ENCODE results near the gene XRRA1. TPM values are rescaled to one million over a fixed set of nuclear protein-coding genes. Genes with fewer than 3 reads are reported as not detected.
"Not testable (repeated sequence)": the region's sequence is repeated elsewhere in the genome, so short reads cannot be mapped to it uniquely, and the experiment has no call there.

The XRRA1 gene
- total RNA-seq, 1 donor = 6.4 TPM

GRCh38 chr11:74840486-74840885, 108.4 kb downstream of the XRRA1 start:
- Histone ChIP-seq H3K9me3 (ENCODE audit: low read depth, low read length) (no peaks in the 10 kb centered on the region), H3K27me3 (ENCODE audit: insufficient read depth, low read length) (no peaks in the 10 kb centered on the region), H3K4me1 (ENCODE audit: insufficient read depth, low read length) (no peaks in the 10 kb centered on the region), H3K4me3 (ENCODE audit: low read length) (no peak overlapping the region)

DNA sequence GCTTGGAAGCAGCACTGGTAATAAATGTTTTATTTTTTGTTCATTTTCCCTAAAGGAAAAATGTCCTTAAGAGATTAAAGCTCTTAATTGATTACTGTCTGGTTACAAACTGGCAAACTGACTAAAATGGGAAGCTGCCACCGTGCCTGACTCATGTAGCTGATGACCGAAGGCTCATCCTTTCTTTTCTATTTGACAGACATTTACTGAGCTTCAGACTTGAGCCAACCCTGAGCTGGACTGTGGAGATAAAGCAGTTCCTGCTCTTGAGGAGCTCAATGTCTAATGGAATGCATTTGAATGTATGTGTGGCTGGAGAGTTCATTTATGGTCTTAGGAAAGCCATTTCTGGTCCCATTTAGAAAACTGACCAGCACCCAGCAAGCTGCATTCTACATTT, 108.9 kb downstream of the XRRA1 start:
- Histone ChIP-seq H3K9me3 (ENCODE audit: low read depth, low read length) (no peaks in the 10 kb centered on the region), H3K4me3 (ENCODE audit: low read length) (no peak overlapping the region), H3K27me3 (ENCODE audit: insufficient read depth, low read length) (no peaks in the 10 kb centered on the region), H3K4me1 (ENCODE audit: insufficient read depth, low read length) (no peaks in the 10 kb centered on the region)

DNA sequence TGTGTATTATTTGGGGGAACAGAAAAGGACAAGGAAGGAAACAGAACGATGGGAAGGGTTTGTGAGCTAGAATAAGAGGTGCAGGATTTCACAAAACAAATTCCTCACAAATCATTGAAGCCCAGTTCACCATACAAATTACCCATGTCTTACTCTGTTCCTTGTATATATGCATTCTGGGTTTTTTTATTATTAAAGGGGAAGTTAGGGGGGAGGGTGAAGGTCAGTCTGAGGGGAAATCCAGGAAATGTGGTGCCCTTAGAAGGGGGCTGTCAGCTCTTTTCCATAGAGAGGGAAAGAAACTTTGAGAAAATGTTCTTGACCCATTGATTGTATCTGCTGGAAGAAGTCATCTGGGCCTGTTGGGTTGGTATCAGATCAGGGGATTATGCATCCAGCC, 109.4 kb downstream of the XRRA1 start:
- no peaks in the 10 kb centered on the region for H3K4me1 ChIP-seq (ENCODE audit: insufficient read depth, low read length)
- H3K4me3 ChIP-seq (ENCODE audit: low read length) = no peak overlapping the region
- H3K9me3 ChIP-seq (ENCODE audit: low read depth, low read length) = no peaks in the 10 kb centered on the region
- no peaks in the 10 kb centered on the region for H3K27me3 ChIP-seq (ENCODE audit: insufficient read depth, low read length)

GRCh38 chr11:74838188-74838587, 110.7 kb downstream of the XRRA1 start:
- Histone ChIP-seq H3K9me3 (ENCODE audit: low read depth, low read length) (no peaks in the 10 kb centered on the region), H3K4me1 (ENCODE audit: insufficient read depth, low read length) (no peaks in the 10 kb centered on the region), H3K27me3 (ENCODE audit: insufficient read depth, low read length) (no peaks in the 10 kb centered on the region), H3K4me3 (ENCODE audit: low read length) (no peak overlapping the region)

DNA sequence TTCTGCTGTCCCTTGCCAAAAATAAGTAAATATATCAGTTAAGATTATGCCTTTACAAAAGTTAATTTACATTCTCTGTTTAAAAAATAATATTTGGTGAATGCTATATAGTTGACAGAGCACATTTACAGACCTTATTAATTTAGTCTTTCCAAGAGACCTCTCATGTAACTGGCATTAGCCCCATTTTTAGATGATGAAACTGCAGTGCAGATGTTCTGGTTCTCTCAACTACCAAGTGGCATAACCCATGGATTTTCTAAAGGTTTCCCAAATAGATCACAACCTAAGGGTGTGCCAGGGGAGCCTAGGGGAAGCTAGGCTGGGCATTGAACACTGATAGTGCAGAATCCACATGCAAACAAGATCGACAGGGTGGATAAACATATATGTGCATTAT, 111.7 kb downstream of the XRRA1 start:
- H3K4me1 ChIP-seq (ENCODE audit: insufficient read depth, low read length) = no peaks in the 10 kb centered on the region
- H3K9me3 ChIP-seq (ENCODE audit: low read depth, low read length) = no peaks in the 10 kb centered on the region
- H3K27me3 ChIP-seq (ENCODE audit: insufficient read depth, low read length) = no peaks in the 10 kb centered on the region
- H3K4me3 ChIP-seq (ENCODE audit: low read length) = no peak overlapping the region

DNA sequence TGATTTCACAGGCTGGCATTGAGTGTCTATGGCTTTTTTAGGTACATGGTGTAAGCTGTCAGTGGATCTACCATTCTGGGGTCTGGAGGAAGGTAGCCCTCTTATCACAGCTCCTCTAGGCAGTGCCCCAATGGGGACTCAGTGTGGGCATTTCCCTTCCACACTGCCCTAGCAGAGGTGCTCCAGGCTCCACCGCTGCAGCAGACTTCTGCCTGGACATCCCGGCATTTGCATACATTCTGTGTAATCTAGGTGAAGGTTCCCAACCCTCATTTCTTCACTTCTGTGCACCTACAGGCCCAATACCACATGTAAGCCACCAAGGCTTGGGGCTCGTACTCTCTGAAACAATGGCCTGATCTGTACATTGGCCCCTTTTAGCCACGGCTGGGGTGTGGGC, 122.0 kb downstream of the XRRA1 start:
- no peaks in the 10 kb centered on the region for H3K4me1 ChIP-seq (ENCODE audit: insufficient read depth, low read length)
- H3K27me3 ChIP-seq (ENCODE audit: insufficient read depth, low read length) = no peaks in the 10 kb centered on the region
- H3K9me3 ChIP-seq (ENCODE audit: low read depth, low read length) = peaks cover 28% of the 10 kb centered on the region
- H3K4me3 ChIP-seq (ENCODE audit: low read length) = no peak overlapping the region

DNA sequence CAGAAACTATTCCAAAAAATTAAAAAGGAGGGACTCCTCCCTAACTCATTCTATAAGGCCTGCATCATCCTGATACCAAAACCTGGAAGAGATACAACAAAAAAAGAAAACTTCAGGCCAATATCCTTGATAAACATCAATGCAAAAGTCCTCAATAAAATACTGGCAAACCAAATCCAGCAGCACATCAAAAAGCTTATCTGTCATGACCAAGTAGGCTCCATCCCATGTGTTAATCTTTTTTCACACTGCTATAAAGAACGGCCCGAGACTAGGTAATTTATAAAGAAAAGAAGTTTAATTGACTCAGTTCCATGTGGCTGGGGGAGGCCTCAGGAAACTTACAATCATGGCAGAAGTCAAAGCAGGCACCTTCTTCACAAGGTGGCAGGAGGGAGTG, 123.3 kb downstream of the XRRA1 start:
- not testable (repeated sequence) for H3K27me3 ChIP-seq (ENCODE audit: insufficient read depth, low read length); H3K4me1 ChIP-seq (ENCODE audit: insufficient read depth, low read length); H3K4me3 ChIP-seq (ENCODE audit: low read length)
- peaks cover 28% of the 10 kb centered on the region for H3K9me3 ChIP-seq (ENCODE audit: low read depth, low read length)

DNA sequence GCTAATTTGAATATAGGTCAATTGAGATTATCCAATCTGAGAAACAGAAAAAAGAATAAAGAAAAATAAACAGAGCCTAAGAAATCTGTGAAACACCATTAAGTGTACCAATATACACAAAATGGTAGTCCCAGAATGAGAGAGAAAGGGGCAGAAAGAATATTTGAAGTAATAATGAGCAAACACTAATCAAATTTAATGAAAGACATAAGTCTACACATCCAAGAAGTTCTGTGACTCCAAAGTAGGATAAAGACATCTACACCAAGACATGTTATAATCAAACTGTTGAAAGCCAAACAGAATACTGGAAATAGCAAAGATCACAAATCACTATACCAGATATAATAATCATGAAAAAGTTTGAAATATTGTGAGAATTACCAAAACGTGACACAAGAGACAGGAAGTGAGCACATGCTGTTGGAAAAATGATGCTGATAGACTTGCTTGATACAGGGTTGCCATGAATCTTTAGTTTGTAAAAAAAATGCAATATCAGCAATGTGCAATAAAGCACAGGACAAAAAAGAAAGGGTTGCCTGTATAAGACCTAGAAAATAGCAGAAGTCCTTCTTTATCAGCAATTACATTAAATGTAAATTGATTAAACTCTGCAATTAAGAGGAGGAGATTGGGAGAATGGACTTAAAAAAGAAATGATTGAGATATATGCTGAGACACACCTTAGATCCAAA, 124.5 kb downstream of the XRRA1 start:
- Histone ChIP-seq H3K4me1 (ENCODE audit: insufficient read depth, low read length) (no peaks in the 10 kb centered on the region), H3K4me3 (ENCODE audit: low read length) (no peak overlapping the region), H3K27me3 (ENCODE audit: insufficient read depth, low read length) (no peaks in the 10 kb centered on the region), H3K9me3 (ENCODE audit: low read depth, low read length) (peaks cover 28% of the 10 kb centered on the region)

DNA sequence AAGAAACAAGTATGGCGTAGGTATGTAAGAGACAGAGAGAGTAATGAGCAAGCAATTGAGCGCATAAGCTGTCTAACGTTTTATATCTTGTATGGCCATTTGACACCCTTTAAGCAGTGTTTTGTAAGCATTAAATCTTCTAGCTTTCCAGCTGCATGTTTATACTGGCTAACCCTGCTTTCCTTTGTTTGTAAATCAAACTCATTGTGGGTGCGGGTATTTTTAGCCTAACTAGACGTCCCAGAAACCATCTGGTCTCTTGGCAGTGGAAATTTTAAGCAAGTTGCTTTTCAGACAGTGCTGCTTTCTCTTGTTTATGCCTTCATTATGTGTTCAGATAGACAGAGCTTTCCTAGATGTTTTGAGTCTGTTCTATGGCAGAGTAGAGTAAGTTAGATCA, 126.7 kb downstream of the XRRA1 start:
- Histone ChIP-seq H3K4me3 (ENCODE audit: low read length) (no peak overlapping the region), H3K27me3 (ENCODE audit: insufficient read depth, low read length) (no peaks in the 10 kb centered on the region), H3K4me1 (ENCODE audit: insufficient read depth, low read length) (peaks cover 8% of the 10 kb centered on the region), H3K9me3 (ENCODE audit: low read depth, low read length) (peaks cover 27% of the 10 kb centered on the region)

- H3K4me1 ChIP-seq (ENCODE audit: insufficient read depth, low read length) = peaks cover 8% of the 10 kb centered on the region
- H3K27me3 ChIP-seq (ENCODE audit: insufficient read depth, low read length) = no peaks in the 10 kb centered on the region
- H3K9me3 ChIP-seq (ENCODE audit: low read depth, low read length) = peaks cover 19% of the 10 kb centered on the region
- no peak overlapping the region for H3K4me3 ChIP-seq (ENCODE audit: low read length)
Measured at GRCh38 chr11:74820763-74821162, 128.1 kb downstream of the XRRA1 start.

GRCh38 chr11:74819400-74819799, 129.5 kb downstream of the XRRA1 start:
- Histone ChIP-seq H3K4me3 (ENCODE audit: low read length) (no peak overlapping the region), H3K4me1 (ENCODE audit: insufficient read depth, low read length) (peaks cover 8% of the 10 kb centered on the region), H3K9me3 (ENCODE audit: low read depth, low read length) (peaks cover 9% of the 10 kb centered on the region), H3K27me3 (ENCODE audit: insufficient read depth, low read length) (no peaks in the 10 kb centered on the region)

DNA sequence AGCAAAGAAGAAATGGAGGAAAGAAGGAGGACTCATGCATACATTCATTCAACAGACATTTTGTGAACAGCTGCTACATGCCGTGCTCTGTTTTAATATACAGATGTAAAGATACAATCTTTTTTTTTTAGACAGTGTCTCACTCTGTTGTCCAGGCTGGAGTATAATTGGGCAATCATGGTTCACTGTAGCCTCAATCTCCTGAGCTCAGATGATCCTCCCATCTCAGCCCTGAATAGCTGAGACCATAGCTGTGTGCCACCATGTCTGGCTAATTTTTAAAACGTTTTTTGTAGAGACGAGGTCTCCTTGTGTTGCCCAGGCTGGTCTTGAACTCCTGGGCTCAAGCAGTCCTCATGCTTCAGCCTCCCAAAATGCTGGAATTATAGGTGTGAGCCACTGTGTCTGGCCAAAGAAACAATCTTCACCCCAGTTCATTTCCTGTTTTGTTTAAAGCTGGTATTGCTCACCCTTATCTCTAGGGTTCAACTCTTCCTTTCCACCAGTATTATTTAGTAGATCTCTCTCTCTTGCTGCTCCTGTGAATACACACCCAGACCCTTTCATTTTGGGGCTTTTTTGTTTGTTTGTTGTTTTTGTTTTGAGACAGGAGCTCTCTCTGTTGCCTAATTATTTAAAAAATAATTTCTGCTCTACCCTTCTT, 130.5 kb downstream of the XRRA1 start:
- Histone ChIP-seq H3K4me3 (ENCODE audit: low read length) (no peak overlapping the region), H3K9me3 (ENCODE audit: low read depth, low read length) (no peaks in the 10 kb centered on the region), H3K27me3 (ENCODE audit: insufficient read depth, low read length) (no peaks in the 10 kb centered on the region), H3K4me1 (ENCODE audit: insufficient read depth, low read length) (peaks cover 8% of the 10 kb centered on the region)

DNA sequence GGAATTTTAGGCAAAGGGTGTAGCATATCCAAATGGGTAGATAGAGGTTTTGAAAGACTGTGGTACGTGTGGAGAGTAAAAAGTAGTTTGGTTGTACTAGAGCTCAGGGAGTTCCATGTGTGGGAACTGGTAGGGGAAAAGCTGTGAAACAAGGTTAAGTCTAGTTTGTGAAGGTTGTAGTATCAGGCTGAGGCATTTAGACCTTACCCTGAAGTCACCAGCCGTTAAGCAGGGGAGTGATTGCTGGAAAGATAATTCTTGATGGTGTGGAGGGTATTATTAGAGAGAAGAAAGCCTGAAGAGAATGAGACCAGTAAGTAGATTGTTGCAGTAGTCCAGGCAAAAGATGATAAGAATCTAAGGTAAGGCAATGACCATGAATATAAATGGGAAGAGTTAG, 132.2 kb downstream of the XRRA1 start:
- Histone ChIP-seq H3K9me3 (ENCODE audit: low read depth, low read length) (no peaks in the 10 kb centered on the region), H3K4me1 (ENCODE audit: insufficient read depth, low read length) (peaks cover 8% of the 10 kb centered on the region), H3K4me3 (ENCODE audit: low read length) (no peak overlapping the region), H3K27me3 (ENCODE audit: insufficient read depth, low read length) (no peaks in the 10 kb centered on the region)

DNA sequence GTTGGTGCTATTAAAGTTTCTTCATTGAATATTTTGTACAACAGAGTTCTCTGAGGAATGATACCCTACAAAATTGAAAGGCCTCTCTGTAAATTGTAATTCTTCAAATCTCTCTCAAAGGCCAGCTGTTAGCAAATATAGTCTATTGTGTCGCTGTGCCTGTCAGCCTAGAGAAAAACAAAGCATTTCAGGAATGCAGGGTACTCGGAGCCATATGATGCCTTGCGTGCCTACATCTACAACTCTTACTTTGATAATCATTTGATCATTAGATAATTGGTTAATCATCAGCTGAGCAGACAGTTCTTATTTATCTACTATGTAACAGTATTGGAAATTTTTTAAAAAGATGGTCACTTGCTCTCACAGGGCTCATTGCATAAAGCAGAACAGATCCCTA, 132.9 kb downstream of the XRRA1 start:
- peaks cover 8% of the 10 kb centered on the region for H3K4me1 ChIP-seq (ENCODE audit: insufficient read depth, low read length)
- no peaks in the 10 kb centered on the region for H3K27me3 ChIP-seq (ENCODE audit: insufficient read depth, low read length)
- no peak overlapping the region for H3K4me3 ChIP-seq (ENCODE audit: low read length)
- no peaks in the 10 kb centered on the region for H3K9me3 ChIP-seq (ENCODE audit: low read depth, low read length)

DNA sequence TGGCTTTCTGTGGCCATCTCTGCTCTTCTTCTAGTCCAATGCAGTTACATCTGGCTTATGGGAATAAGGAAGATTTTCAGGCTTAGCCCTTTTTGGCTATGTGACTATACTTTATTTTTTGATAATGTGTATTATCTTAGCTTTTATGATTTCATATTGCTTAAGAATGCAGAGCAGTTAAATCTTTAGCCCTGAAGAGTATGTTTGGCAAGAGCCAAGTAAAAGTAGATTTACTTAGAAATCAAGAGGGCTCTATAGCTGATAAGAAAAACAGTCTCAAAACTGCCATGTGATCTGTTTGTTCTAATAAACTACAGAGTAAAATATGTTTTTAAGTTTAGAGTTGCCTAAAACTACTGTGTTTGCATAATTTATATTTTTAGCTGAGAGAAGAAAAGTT, 139.1 kb downstream of the XRRA1 start:
- Histone ChIP-seq H3K4me1 (ENCODE audit: insufficient read depth, low read length) (no peaks in the 10 kb centered on the region), H3K4me3 (ENCODE audit: low read length) (no peak overlapping the region)

DNA sequence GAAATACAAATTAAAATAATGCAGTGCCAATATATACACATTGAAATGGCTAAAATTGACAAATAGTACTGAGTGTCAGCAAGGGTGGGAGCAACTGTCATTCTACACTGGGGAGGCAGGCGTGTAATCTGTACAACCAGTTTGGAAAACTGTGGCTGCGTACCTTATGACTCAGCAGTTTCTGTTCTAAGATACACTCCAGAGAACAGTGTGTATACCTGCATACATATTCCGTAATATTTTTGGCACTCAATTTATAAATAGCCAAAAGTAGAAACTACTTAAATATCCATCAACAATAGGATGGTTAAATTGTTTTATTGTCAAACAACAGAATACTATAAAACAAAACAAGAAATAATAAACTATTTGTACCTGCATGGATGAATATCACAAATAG, 142.6 kb downstream of the XRRA1 start:
- H3K27me3 ChIP-seq (ENCODE audit: insufficient read depth, low read length) = no peaks in the 10 kb centered on the region
- H3K4me1 ChIP-seq (ENCODE audit: insufficient read depth, low read length) = no peaks in the 10 kb centered on the region
- H3K4me3 ChIP-seq (ENCODE audit: low read length) = no peak overlapping the region
- H3K9me3 ChIP-seq (ENCODE audit: low read depth, low read length) = no peaks in the 10 kb centered on the region

More for the DNA sequence above, 139.1 kb downstream of the XRRA1 start:
- Histone ChIP-seq H3K9me3 (ENCODE audit: low read depth, low read length) (no peaks in the 10 kb centered on the region), H3K27me3 (ENCODE audit: insufficient read depth, low read length) (no peaks in the 10 kb centered on the region)

All from mononuclear cell (primary cell).